GM12875 (cell line): Measurements from ENCODE around the gene HIVEP2.

Source experiments
- H3K4me3 ChIP-seq: one replicate; pipeline ENCODE4 v1.5.1; 2011; ENCODE audit warnings: low read depth, low read length, control low read depth
- CTCF ChIP-seq: IDR thresholded peaks from 2 replicates; pipeline ENCODE4 v1.5.1; 2011; ENCODE audit warnings: low read depth, mild to moderate bottlenecking, control low read depth, inconsistent platforms, low read length, moderate library complexity, borderline replicate concordance; ENCODE audit not compliant: insufficient read depth

Gene HIVEP2

GRCh38 chr6:142737368-142738034, 207.5 kb downstream of the HIVEP2 start:
- H3K4me3 ChIP-seq, result no peak overlapping the region
- no peak for TF ChIP-seq CTCF

- no peak for TF ChIP-seq CTCF
- H3K4me3 ChIP-seq, result no peak overlapping the region
Measured at GRCh38 chr6:142735204-142735603, 209.8 kb downstream of the HIVEP2 start.

GRCh38 chr6:142732790-142733189, 212.2 kb downstream of the HIVEP2 start:
- no peak for TF ChIP-seq CTCF
- no peak overlapping the region for H3K4me3 ChIP-seq

GRCh38 chr6:142731611-142732010, 213.4 kb downstream of the HIVEP2 start:
- TF ChIP-seq CTCF, result no peak
- no peak overlapping the region for H3K4me3 ChIP-seq

DNA sequence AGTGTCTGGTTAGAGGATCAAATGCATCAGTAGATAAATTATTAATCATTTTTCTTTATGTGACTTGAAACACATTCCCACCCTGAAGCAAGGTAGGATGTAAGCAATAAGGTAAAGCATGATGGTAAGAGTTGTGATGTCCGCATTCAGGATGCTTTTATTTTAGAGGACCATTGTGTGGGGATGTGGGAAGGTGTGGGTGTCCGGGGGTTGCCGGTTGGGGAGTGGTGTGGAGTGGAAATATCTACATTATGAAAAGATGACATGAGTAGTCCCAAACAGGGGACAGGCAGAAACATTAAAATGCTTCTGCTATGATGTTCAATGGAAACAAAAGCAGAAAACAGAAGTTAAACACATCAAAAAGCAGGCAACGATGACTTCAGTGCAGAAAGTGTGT, 215.4 kb downstream of the HIVEP2 start:
- no peak for TF ChIP-seq CTCF
- H3K4me3 ChIP-seq, result no peak overlapping the region

GRCh38 chr6:142728910-142729481, 216.0 kb downstream of the HIVEP2 start:
- no peak overlapping the region for H3K4me3 ChIP-seq
- TF ChIP-seq CTCF, result no peak

GRCh38 chr6:142728364-142728763, 216.6 kb downstream of the HIVEP2 start:
- no peak for TF ChIP-seq CTCF
- H3K4me3 ChIP-seq, result no peak overlapping the region
